Suprapubic skin (tissue), 4 donors: ENCODE data around the gene RNF4. TPM values are rescaled to one million over a fixed set of nuclear protein-coding genes. Genes with fewer than 3 reads are reported as not detected.

Experiments
- DNase-seq, 2 donors: peaks; one replicate each; pipeline ENCODE4 v3.0.0-alpha.2; 2019; ENCODE audit warnings: low spot score in 2 of 2
- H3K27ac ChIP-seq: fragments of 200-600 bp; sonication (generic); one replicate; pipeline ENCODE4 v1.5.1; 2019
- H3K27me3 ChIP-seq: fragments of 200-600 bp; sonication (generic); one replicate; pipeline ENCODE4 v1.5.1; 2019
- H3K36me3 ChIP-seq: fragments of 200-600 bp; sonication (generic); one replicate; pipeline ENCODE4 v1.5.1; 2019
- H3K4me1 ChIP-seq: fragments of 200-600 bp; sonication (generic); one replicate; pipeline ENCODE4 v1.5.1; 2019
- H3K4me3 ChIP-seq: fragments of 200-600 bp; sonication (generic); one replicate; pipeline ENCODE4 v1.5.1; 2019; ENCODE audit warnings: mild to moderate bottlenecking
- H3K9me3 ChIP-seq: fragments of 200-600 bp; sonication (generic); one replicate; pipeline ENCODE4 v1.5.1; 2019
- CTCF ChIP-seq, 2 donors: fragments of 200-600 bp in 1 of 2; fragments of 450-650 bp in 1 of 2; sonication (generic) in 1 of 2; IDR thresholded peaks; one replicate each; pipeline ENCODE4 v1.5.1; 2016 to 2019; ENCODE audit warnings: antibody characterized with exemption in 2 of 2, mild to moderate bottlenecking in 1 of 2, moderate library complexity in 1 of 2
- EP300 ChIP-seq: sonication (generic); formaldehyde crosslinking; IDR thresholded peaks from one replicate; pipeline ENCODE4 v1.6.1; 2017; ENCODE audit warnings: antibody characterized with exemption
- POLR2A ChIP-seq, 2 donors: fragments of 450-650 bp; IDR thresholded peaks; one replicate each; pipeline ENCODE4 v1.6.1; 2017; ENCODE audit warnings: antibody characterized with exemption in 2 of 2, mild to moderate bottlenecking in 2 of 2, moderate library complexity in 2 of 2
- POLR2AphosphoS5 ChIP-seq, 3 donors: sonication (generic); formaldehyde crosslinking; IDR thresholded peaks; one replicate each; pipeline ENCODE4 v1.6.1; 2017; ENCODE audit warnings: antibody characterized with exemption in 3 of 3
- WGBS: methylation state at CpG from one replicate; pipeline ENCODE4 v1.1.5; 2018; 5-methylcytosine and 5-hydroxymethylcytosine counted together
- total RNA-seq, 4 donors: library from RNA; depleted of rRNA; stranded (reverse); fragments of >200 nt; gene quantifications; one replicate each; pipeline ENCODE4 v1.1.0, GENCODE V29; 2016

RNF4 gene
- total RNA-seq, 4 donors from 2014 or later: 31.2 to 57.2 (median 44.0) TPM

DNA sequence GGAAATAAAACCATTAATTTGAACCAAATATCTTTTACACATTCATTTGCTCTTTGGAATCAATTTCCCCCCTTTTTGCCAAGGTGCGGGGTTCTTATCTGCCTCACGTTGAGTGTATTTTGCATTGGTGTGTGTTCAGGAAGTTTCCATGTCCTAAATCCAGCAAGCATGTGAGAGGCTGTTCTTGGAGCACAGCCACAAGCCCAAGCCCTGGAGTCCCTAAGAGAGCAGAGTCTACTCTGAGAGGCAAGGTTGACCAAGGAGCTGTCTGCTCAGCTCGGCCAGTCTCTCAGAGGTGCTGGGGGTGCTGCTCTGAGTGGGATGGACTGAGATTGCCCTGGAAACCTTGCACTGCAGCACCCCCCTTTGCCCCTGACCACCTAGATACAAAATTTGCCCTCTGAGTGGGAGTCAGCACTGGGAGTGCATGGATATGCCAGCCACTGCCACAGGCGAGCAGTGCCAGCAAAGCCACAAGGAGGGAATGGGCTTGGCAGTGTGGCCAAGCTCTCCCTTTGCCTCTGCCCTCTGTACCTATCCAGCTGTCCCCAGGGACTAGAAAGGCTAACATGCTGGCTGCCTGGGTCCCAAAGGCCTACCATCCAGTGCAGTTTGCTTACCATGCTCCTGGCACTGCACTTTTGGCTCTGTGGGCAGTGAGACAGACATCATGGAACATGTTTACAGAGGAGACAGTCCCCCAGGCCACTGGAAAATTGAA is 47.1 kb downstream of the RNF4 start:
- DNase-seq: no peak
- Histone ChIP-seq H3K4me3 (no peak overlapping the region), H3K4me1 (no peaks in the 10 kb centered on the region), H3K36me3 (peaks cover 43% of the 10 kb centered on the region), H3K27me3 (no peaks in the 10 kb centered on the region), H3K27ac (no peak overlapping the region), H3K9me3 (no peaks in the 10 kb centered on the region)
- TF ChIP-seq POLR2A (IDR thresholded peaks at IDR 0.05) (no peak), POLR2AphosphoS5 (IDR thresholded peaks at IDR 0.05) (no peak), CTCF (IDR thresholded peaks at IDR 0.05) (no peak), EP300 (no peak)
- 71% methylated on average over 3 of the region's 4 CpGs for WGBS

- Histone ChIP-seq H3K36me3 (peaks cover 42% of the 10 kb centered on the region), H3K4me3 (no peak overlapping the region), H3K9me3 (no peaks in the 10 kb centered on the region), H3K27ac (no peak overlapping the region), H3K4me1 (no peaks in the 10 kb centered on the region), H3K27me3 (no peaks in the 10 kb centered on the region)
- no peak for DNase-seq
- 87% methylated on average over 2 of the region's 2 CpGs for WGBS
- no peak for TF ChIP-seq CTCF (IDR thresholded peaks at IDR 0.05)
- TF ChIP-seq POLR2AphosphoS5 (IDR thresholded peaks at IDR 0.05): no peak
- no peak for TF ChIP-seq EP300
- TF ChIP-seq POLR2A (IDR thresholded peaks at IDR 0.05): no peak
Measured at GRCh38 chr4:2516635-2517034, 47.7 kb downstream of the RNF4 start.

DNA sequence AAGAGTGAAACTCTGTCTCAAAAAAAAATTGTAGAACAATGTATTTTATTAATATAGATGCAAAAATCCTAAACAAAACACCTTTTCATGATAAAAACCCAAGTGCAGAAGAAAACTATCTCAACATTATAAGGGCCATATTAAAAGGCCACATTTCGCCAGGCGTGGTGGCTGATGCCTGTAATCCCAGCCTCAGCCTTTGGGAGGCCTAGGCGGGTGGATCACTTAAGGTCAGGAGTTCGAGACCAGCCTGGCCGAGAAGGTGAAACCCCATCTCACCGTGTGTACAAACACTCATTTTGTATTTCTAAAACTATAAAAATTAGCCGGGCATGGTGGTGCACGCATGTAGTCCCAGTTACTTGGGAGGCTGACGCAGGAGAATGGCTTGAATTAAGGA is 57.7 kb downstream of the RNF4 start:
- 91% methylated on average over 9 of the region's 9 CpGs for WGBS
- H3K27ac ChIP-seq: no peak overlapping the region
- no peak for DNase-seq
- TF ChIP-seq POLR2AphosphoS5 (IDR thresholded peaks at IDR 0.05): no peak
- TF ChIP-seq CTCF (IDR thresholded peaks at IDR 0.05): no peak
- TF ChIP-seq POLR2A (IDR thresholded peaks at IDR 0.05): no peak
- TF ChIP-seq EP300: no peak
- no peaks in the 10 kb centered on the region for H3K9me3 ChIP-seq
- H3K4me3 ChIP-seq: no peak overlapping the region
- no peaks in the 10 kb centered on the region for H3K36me3 ChIP-seq
- H3K27me3 ChIP-seq: no peaks in the 10 kb centered on the region
- H3K4me1 ChIP-seq: no peaks in the 10 kb centered on the region

DNA sequence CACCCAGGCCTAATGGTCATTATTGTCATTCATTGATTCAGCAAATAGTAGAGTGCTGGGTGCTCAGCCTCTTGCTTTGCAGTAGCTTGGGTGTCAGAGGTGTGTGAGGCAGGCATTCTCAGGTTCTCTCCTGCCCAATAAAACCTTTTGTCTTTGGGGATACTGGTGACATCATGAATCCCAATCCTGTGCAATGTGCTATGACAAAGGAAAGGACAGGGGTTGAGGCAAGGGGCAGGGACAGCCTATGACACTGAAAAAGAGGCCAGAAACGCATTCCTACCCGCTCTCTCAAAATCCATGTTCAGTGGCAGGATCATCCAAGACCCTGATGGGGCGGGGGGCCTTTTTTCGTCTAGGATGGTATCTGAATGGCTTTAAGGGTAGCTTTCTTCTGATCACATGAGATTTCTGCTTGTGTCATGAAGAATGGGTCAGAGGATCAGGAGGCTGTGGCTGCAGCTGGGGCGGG is 66.0 kb downstream of the RNF4 start:
- 85% methylated on average over 4 of the region's 5 CpGs for WGBS
- Histone ChIP-seq H3K27me3 (no peaks in the 10 kb centered on the region), H3K36me3 (no peaks in the 10 kb centered on the region), H3K4me3 (peak overlapping the region; percentile 88), H3K27ac (peak overlapping the region; percentile 88), H3K4me1 (peaks cover 29% of the 10 kb centered on the region), H3K9me3 (no peaks in the 10 kb centered on the region)
- no peak for DNase-seq
- TF ChIP-seq EP300: no peak
- no peak for TF ChIP-seq CTCF (IDR thresholded peaks at IDR 0.05)
- no peak for TF ChIP-seq POLR2A (IDR thresholded peaks at IDR 0.05)
- TF ChIP-seq POLR2AphosphoS5 (IDR thresholded peaks at IDR 0.05): no peak

DNA sequence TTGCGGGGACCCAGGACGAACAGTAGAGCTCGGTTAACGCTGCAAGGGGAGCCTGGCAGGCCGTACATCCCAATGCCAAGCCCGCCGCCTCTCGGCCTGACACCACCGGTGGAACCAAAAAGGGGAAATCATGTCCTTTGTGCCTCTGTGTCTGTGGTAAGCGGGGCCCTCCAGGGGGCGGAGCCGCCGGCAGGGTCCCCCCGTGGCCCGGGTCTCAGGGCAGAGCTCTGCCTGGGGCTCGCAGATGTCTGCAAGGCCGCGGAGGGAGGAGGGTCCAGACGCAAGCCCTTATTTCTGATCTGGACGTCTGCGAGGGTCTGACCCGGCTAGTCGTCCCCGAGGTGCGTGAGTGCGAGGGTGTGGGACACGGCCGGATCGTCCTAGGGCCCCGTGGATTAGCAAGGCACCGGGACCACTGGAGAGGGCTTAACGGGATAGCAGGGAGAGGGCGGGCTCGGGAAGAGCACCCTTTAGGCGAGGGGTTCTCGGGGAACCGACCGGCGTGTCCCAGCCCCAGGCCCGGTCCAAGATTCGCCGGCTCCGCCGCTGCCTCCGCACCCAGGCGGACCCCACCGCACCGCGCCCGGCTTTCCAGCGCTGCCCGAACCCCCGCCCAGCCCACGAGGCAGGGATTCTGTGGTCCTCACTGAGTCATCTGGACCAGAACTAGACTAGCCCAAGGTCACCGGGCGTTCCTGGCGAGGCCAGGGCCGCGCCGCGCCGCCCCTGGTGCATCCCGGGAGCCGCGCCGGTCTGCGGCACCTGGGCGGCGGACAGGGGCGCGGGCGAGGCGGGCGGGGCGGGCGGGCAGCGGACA is 66.7 kb downstream of the RNF4 start:
- Histone ChIP-seq H3K4me1 (peaks cover 29% of the 10 kb centered on the region), H3K9me3 (no peaks in the 10 kb centered on the region), H3K36me3 (no peaks in the 10 kb centered on the region), H3K27me3 (no peaks in the 10 kb centered on the region), H3K27ac (peak overlapping the region; percentile 88), H3K4me3 (peak overlapping the region; percentile 88)
- under 1% methylated on average over 42 of the region's 77 CpGs for WGBS
- DNase-seq: peak; percentile 84 to 88
- TF ChIP-seq CTCF (IDR thresholded peaks at IDR 0.05) (peak in 1 of 2 donors; percentile 13), POLR2A (IDR thresholded peaks at IDR 0.05) (no peak)
